HL-60 (cell line): ENCODE data around the gene ZBED4.

ENCODE experiments used
- POLR2AphosphoS5 ChIP-seq: IDR thresholded peaks from 2 replicates; pipeline ENCODE4 v1.6.1; 2012; ENCODE audit warnings: low read depth
- TF ChIP-seq, protein P1 (sequence below): IDR thresholded peaks from one replicate; pipeline ENCODE4 v1.5.1; 2011; ENCODE audit warnings: low read length, control low read depth, inconsistent platforms; ENCODE audit not compliant: insufficient read depth
- TF ChIP-seq, protein P2 (sequence below): IDR thresholded peaks from 2 replicates; pipeline ENCODE4 v1.6.1; 2012; ENCODE audit warnings: low read depth; ENCODE audit not compliant: insufficient replicate concordance

DNA sequence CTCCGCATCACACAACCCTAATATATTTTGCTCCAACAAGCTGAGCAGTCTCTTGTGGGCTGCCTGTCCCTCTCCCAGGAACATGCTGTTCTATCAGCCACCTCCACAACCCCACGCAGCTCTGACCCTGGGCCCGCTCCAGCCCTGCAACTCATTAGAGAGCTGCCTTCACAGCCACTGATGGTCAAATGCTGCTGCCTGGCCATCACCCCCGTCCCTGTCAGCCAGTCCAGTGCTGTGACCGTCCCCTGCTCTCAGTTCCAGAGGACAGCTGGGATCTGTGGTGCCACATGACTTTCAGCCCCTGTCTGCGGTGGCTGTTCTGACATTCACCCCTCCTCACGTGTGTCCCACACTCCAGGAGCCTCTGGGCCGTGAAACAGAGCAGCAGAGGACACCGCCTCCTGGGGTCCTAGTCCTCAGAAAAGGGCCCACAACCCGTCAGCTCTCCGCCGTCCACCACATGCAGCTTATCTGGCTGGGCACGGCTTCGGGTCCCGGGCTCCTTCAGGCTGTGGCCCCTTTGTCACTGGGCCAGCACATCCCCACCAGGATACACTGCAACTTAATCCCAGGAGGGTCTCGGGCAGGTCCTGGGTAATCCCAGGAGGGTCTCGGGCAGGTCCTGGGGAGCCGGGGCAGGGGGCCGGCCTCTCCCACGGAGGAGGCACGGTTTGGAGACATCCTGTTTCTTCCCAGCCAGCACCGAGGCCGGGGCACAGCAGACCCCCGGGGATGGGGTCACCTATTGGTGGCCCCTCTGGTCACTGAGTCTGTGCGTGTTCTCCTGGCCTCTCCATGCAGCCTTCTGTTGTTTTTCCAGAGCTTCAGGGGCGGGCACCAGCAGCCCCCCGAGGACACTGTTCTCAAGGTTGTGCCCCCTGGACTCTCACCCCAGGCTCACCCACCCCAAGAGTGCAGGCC is 79.9 kb downstream of the ZBED4 start:
- TF ChIP-seq, protein P1, sequence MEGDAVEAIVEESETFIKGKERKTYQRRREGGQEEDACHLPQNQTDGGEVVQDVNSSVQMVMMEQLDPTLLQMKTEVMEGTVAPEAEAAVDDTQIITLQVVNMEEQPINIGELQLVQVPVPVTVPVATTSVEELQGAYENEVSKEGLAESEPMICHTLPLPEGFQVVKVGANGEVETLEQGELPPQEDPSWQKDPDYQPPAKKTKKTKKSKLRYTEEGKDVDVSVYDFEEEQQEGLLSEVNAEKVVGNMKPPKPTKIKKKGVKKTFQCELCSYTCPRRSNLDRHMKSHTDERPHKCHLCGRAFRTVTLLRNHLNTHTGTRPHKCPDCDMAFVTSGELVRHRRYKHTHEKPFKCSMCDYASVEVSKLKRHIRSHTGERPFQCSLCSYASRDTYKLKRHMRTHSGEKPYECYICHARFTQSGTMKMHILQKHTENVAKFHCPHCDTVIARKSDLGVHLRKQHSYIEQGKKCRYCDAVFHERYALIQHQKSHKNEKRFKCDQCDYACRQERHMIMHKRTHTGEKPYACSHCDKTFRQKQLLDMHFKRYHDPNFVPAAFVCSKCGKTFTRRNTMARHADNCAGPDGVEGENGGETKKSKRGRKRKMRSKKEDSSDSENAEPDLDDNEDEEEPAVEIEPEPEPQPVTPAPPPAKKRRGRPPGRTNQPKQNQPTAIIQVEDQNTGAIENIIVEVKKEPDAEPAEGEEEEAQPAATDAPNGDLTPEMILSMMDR: no peak
- TF ChIP-seq POLR2AphosphoS5: no peak
- TF ChIP-seq, protein P2, sequence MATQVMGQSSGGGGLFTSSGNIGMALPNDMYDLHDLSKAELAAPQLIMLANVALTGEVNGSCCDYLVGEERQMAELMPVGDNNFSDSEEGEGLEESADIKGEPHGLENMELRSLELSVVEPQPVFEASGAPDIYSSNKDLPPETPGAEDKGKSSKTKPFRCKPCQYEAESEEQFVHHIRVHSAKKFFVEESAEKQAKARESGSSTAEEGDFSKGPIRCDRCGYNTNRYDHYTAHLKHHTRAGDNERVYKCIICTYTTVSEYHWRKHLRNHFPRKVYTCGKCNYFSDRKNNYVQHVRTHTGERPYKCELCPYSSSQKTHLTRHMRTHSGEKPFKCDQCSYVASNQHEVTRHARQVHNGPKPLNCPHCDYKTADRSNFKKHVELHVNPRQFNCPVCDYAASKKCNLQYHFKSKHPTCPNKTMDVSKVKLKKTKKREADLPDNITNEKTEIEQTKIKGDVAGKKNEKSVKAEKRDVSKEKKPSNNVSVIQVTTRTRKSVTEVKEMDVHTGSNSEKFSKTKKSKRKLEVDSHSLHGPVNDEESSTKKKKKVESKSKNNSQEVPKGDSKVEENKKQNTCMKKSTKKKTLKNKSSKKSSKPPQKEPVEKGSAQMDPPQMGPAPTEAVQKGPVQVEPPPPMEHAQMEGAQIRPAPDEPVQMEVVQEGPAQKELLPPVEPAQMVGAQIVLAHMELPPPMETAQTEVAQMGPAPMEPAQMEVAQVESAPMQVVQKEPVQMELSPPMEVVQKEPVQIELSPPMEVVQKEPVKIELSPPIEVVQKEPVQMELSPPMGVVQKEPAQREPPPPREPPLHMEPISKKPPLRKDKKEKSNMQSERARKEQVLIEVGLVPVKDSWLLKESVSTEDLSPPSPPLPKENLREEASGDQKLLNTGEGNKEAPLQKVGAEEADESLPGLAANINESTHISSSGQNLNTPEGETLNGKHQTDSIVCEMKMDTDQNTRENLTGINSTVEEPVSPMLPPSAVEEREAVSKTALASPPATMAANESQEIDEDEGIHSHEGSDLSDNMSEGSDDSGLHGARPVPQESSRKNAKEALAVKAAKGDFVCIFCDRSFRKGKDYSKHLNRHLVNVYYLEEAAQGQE: no peak
